H1 (cell line): ENCODE measurements around the gene FGGY. TPM values are rescaled to one million over a fixed set of nuclear protein-coding genes. Genes with fewer than 3 reads are reported as not detected.

Source experiments
- CHD7 ChIP-seq: fragments of 300-600 bp; sonication (generic); IDR thresholded peaks from 2 replicates; pipeline ENCODE4 v1.7.1; 2012; ENCODE audit warnings: low read length, moderate library complexity, mild to moderate bottlenecking, inconsistent platforms; ENCODE audit not compliant: insufficient replicate concordance
- CREB1 ChIP-seq: IDR thresholded peaks from 2 replicates; pipeline ENCODE4 v1.6.1; 2012; ENCODE audit warnings: inconsistent platforms
- HDAC6 ChIP-seq: IDR thresholded peaks from one replicate; pipeline ENCODE4 v1.7.1; 2012; ENCODE audit warnings: low read depth, mild to moderate bottlenecking, inconsistent platforms, low read length, moderate library complexity
- SP4 ChIP-seq: IDR thresholded peaks from 2 replicates; pipeline ENCODE4 v1.6.1; 2012; ENCODE audit warnings: low read length, inconsistent platforms
- polyA plus RNA-seq, 7 experiments: library from polyadenylated mRNA; depleted of rRNA in 3 of 7; stranded (reverse) in 5 of 7; unstranded in 2 of 7; fragments of >200 nt in 5 of 7; fragments of 200-250 nt in 2 of 7; gene quantifications; 1 replicate in 5 of 7; 2 replicates in 1 of 7; 4 replicates in 1 of 7; pipeline versions ENCODE4 v1.2.1 to v1.2.3, GENCODE V29; 2011 to 2013; ENCODE audit warnings: missing spikeins in 2 of 7, mixed read lengths in 2 of 7
- total RNA-seq: library from RNA; stranded (reverse); fragmentation: NEBNext Ultra II Directional; extraction: Animal tissue kit (Norgen Biotek cat#: 25700); gene quantifications from 2 replicates; pipeline ENCODE4 v1.2.1, GENCODE V29; 2021

The FGGY gene
- total and polyA plus RNA-seq, 2 of the 8 experiments (the other 6 are each of a cell fraction or from before 2014, with no cell fraction given): 10.3 to 12.5 TPM

DNA sequence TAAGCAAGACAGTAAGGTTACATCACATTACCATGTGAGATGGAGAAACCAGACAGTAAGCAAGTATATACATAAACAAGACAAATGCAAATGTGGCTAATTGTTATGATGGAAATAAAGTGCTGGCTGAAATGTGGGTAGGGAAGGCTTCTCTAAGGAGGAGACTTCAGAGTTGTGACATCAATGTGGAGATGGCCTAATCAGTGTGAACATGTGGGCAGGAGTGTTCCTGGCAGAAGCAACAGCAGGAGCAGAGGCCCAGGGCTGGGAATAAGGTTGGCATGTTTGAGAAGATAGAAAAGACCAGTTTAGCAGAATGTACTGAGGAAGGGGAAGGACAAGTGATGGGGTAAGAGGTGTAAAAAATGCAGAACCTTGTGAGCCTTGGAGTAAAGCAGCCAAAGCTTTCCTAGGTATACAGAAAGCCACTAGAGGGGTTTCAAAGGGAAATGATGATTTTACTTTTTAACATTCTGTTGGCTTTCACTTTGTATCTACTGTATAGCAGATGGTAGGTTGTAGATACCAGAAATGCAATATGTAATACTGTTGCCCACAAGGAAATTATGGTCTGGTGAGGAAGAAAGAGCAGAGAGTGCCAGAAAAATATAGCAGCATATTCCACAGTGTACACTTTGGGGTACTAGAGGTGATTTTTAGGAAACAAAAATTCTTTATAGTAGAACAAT lies 197.4 kb downstream of the FGGY start (continued):
- no peak for TF ChIP-seq CHD7
- no peak for TF ChIP-seq CREB1
- no peak for TF ChIP-seq HDAC6
- no peak for TF ChIP-seq SP4
